SK-N-DZ (cell line): ENCODE results near the gene EN2.

Source experiments
- DNase-seq: peaks from one replicate; pipeline ENCODE4 v3.0.0-alpha.2; 2015; ENCODE audit warnings: low spot score

EN2 gene

GRCh38 chr7:155508376-155509358 is 50.7 kb downstream of the EN2 start:
- DNase-seq = no peak

- no peak for DNase-seq
These were observed 51.4 kb downstream of the EN2 start for GRCh38 chr7:155509359-155509724.

GRCh38 chr7:155509725-155510551 is 52.0 kb downstream of the EN2 start:
- no peak for DNase-seq

- no peak for DNase-seq
These were observed 53.2 kb downstream of the EN2 start for GRCh38 chr7:155510975-155511701.

- no peak for DNase-seq
These were observed 53.7 kb downstream of the EN2 start for GRCh38 chr7:155511702-155511996.

GRCh38 chr7:155512246-155512887 is 54.4 kb downstream of the EN2 start:
- DNase-seq = no peak

- DNase-seq = no peak
These were observed 55.8 kb downstream of the EN2 start for GRCh38 chr7:155513543-155514285.

GRCh38 chr7:155514296-155514695 is 56.4 kb downstream of the EN2 start:
- DNase-seq = no peak
